NB4 (cell line): ENCODE measurements around the gene ZNF598.

ENCODE experiments used
- DNase-seq: peaks from one replicate; pipeline ENCODE4 v3.0.0; 2010; ENCODE audit warnings: low read depth
- H3K4me3 ChIP-seq: one replicate; pipeline ENCODE4 v1.5.1; 2011; ENCODE audit warnings: mild to moderate bottlenecking, low read depth, low read length, moderate library complexity
- MAX ChIP-seq: IDR thresholded peaks from 2 replicates; pipeline ENCODE4 v1.6.1; 2011; ENCODE audit warnings: low read depth, low read length
- MYC ChIP-seq: IDR thresholded peaks from 2 replicates; pipeline ENCODE4 v1.6.1; 2011; ENCODE audit warnings: low read depth, low read length
- POLR2A ChIP-seq: IDR thresholded peaks from 2 replicates; pipeline ENCODE4 v1.6.1; 2011; ENCODE audit warnings: mild to moderate bottlenecking; ENCODE audit not compliant: insufficient read length; ENCODE audit errors: extremely low read depth
- TF ChIP-seq, protein P1 (sequence below): IDR thresholded peaks from one replicate; pipeline ENCODE4 v1.5.1; 2012; ENCODE audit warnings: low read depth, low read length

Gene ZNF598

DNA sequence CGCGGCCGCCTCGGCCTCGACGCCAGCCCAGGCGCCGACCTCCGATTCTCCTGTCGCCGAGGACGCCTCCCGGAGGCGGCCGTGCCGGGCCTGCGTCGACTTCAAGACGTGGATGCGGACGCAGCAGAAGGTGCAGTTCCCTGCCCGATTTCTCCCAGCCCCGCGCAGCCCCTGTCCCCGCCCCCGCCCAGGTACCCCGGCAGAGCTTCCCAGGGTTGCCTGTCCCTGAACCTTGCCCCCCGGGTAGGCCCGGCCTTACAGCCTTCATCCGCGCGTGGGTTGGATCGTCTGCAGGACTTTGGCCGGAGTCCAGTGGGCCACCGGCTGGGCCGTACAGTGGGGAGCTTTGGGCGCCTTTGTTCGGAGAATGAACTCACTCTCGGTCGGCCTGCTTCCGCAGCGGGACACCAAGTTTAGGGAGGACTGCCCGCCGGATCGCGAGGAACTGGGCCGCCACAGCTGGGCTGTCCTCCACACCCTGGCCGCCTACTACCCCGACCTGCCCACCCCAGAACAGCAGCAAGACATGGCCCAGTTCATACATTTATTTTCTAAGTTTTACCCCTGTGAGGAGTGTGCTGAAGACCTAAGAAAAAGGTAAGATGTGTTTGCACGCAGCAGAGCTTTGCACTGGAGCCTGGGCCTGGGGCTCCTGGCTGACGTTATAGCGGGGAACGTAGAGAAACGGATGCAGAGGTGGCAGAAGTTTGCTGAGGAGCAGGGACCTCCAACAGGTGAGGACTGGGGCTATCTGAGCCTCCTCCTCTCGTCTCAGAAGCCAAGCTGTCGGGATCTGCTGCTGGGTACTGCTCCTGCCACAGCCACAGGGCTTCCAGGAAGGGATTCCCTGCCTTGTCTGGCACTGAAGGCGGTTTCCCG is 25.0 kb downstream of the ZNF598 start:
- TF ChIP-seq MYC (no peak), POLR2A (no peak), MAX (no peak)
- TF ChIP-seq, protein P1, sequence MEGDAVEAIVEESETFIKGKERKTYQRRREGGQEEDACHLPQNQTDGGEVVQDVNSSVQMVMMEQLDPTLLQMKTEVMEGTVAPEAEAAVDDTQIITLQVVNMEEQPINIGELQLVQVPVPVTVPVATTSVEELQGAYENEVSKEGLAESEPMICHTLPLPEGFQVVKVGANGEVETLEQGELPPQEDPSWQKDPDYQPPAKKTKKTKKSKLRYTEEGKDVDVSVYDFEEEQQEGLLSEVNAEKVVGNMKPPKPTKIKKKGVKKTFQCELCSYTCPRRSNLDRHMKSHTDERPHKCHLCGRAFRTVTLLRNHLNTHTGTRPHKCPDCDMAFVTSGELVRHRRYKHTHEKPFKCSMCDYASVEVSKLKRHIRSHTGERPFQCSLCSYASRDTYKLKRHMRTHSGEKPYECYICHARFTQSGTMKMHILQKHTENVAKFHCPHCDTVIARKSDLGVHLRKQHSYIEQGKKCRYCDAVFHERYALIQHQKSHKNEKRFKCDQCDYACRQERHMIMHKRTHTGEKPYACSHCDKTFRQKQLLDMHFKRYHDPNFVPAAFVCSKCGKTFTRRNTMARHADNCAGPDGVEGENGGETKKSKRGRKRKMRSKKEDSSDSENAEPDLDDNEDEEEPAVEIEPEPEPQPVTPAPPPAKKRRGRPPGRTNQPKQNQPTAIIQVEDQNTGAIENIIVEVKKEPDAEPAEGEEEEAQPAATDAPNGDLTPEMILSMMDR: no peak
- H3K4me3 ChIP-seq: peak overlapping the region; percentile 68
- DNase-seq: no peak

- TF ChIP-seq POLR2A (peak; percentile 70), MAX (0 out of 2 replicates have a peak, but pooled peaks have one; percentile 7), MYC (peak; percentile 66; the same call in 1 of the 2 replicates)
- TF ChIP-seq, protein P1: no peak
- DNase-seq: peak; percentile 93
- peak within 1 kb of the TSS; percentile 68 for H3K4me3 ChIP-seq
These were observed 25.9 kb downstream of the ZNF598 start, which contains the start of gene GFER for GRCh38 chr16:1983544-1984346. Gene GFER, plus strand, starts transcription at chr16:1984193. Its CDS starts 26 bp downstream, at chr16:1984219.

DNA sequence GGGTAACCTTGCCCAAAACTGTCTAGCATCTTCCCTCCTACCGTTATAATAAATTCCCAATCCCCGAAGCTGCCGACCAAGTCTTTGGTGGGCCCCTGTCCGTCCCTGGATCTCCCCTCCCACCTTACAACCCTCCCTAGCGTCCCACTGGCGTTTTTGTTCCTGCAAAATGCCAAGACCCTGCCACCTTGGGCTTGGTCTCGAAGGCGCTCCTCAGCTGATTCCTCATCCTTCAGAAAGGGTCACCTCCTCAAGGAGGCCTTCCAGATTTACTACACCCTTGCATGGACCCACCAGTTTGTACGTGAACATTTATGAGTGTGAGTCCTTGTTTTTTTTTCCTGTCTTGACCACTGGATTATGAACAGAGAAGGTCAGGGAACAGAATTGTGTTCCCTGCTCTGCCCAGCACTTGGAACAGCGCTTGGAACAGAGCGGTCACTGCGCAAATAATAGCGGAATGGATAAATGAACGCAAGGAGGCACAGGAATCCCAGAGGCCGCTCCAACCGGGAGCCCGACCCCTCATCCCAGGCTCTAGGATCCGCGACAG is 26.6 kb downstream of the ZNF598 start:
- TF ChIP-seq, protein P1: no peak
- TF ChIP-seq MYC (no peak), POLR2A (no peak)
- DNase-seq: no peak

GRCh38 chr16:1982013-1982433 is 27.6 kb downstream of the ZNF598 start:
- H3K4me3 ChIP-seq: no peak overlapping the region
- DNase-seq: no peak
- no peak for TF ChIP-seq POLR2A
- TF ChIP-seq, protein P1: no peak
- no peak for TF ChIP-seq MYC
- no peak for TF ChIP-seq MAX

More for the DNA sequence above, 26.6 kb downstream of the ZNF598 start:
- H3K4me3 ChIP-seq: no peak overlapping the region

GRCh38 chr16:1981398-1981836 is 28.2 kb downstream of the ZNF598 start, which contains the start of gene NOXO1:
Gene NOXO1, minus strand, starts transcription at chr16:1981469. Its CDS starts 290 bp downstream, at chr16:1981179.
- H3K4me3 ChIP-seq: no peak within 1 kb of the TSS
- TF ChIP-seq MAX (no peak), MYC (no peak), POLR2A (no peak)
- TF ChIP-seq, protein P1: no peak
- DNase-seq: no peak
